Activated naive CD4-positive, alpha-beta T cell (primary cell): ENCODE measurements around the gene NEU3.
A peak's percentile ranks its signal among the peaks of the same experiment; 100 is the strongest.
"Not testable (repeated sequence)": the region's sequence is repeated elsewhere in the genome, so short reads cannot be mapped to it uniquely, and the experiment has no call there.

Experiments
- DNase-seq, 4 experiments: peaks; one replicate each; lab custom pipeline; 2025; lab: John Stamatoyannopoulos, UW

Gene NEU3, protein sequence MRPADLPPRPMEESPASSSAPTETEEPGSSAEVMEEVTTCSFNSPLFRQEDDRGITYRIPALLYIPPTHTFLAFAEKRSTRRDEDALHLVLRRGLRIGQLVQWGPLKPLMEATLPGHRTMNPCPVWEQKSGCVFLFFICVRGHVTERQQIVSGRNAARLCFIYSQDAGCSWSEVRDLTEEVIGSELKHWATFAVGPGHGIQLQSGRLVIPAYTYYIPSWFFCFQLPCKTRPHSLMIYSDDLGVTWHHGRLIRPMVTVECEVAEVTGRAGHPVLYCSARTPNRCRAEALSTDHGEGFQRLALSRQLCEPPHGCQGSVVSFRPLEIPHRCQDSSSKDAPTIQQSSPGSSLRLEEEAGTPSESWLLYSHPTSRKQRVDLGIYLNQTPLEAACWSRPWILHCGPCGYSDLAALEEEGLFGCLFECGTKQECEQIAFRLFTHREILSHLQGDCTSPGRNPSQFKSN

DNA sequence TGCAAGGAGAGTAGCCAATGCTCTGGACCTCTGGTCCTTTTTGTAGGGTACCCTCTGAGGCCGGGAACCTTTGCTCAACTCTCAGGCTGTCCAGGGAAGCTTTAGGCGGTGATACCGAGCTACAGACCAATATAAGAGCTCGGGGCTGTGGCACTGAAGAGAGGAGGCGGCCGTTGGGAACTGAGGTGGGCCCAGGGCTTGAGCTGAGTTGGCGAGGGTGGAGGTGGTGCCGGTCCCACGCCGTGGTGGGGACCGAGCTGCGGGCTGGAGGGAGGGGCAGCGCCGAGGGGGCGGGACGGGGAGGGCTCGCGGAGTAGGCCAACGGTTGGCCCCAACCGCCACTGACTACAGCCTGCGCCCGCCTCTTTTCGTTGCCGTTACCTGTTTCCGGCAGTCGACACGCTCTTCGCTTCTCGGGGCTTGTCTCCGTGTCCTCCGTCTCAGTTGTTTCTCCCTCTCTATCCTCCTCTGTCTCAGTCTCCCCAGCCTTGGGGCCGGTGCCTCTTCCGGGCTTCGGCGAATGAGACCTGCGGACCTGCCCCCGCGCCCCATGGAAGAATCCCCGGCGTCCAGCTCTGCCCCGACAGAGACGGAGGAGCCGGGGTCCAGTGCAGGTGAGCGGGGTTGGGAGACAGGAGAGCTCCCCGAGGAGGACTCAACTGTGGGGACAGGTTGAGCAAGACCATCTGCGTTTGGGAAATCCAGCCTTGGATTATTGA lies at the start of gene NEU3:
NEU3 (plus strand) TSS at position 393 of the 719 bp plus-strand sequence; CDS start at position 521, 128 bp downstream.
- peak; percentile 52 to 73 (median 62) for DNase-seq

DNA sequence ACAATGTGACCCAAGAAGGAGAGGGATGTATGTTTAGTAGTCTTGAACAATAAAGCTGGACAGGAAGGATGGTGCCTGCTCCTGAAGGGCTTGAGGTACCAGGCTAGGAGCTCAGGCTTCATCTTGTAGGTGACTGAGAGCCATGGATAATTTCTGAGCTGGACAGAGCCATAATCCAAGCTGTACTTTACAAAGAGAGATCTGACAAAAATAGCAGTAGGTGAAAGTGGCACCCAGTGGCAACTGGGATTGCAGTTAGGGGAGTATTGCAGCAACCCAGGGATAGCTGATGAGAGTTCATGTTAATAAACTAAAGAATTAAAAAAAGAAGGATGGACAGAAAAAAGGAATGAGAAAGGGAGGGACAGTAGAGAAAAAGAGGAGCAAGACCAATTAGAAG lies 47.2 kb upstream of the NEU3 start:
- DNase-seq: no peak

DNA sequence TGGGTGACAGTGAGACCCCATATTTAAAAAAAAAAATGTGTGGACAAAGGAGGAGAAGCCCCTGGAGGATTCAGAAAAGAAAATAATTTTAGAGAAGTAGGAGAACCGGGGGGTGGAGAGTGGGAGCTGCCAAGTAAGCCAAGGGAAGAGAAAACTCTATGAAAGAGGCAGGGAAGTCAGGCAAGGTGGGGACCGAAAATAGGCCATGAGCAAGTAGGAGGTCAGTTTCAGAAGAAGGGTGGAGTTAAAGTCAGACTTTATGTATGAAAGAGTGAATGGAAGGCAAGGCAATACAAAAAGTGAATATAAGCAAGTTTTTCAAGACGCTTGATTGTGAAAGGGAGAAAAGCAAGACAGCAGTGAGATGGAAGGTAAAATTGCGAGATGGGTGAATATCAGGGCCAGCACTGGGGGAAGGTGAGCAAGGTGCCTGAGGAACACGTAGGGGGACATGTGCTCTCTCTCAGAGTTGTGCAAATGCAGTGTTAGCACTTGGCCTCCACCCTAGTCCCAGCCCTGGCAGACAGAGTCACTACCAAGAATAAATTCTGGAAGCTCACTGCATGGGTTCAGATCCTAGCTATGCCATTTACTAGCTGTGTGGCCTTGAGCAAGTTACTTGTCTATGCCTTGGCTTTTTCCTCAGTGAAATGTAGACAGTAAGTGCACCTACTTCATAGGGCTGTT lies 46.5 kb upstream of the NEU3 start:
- DNase-seq: no peak

DNA sequence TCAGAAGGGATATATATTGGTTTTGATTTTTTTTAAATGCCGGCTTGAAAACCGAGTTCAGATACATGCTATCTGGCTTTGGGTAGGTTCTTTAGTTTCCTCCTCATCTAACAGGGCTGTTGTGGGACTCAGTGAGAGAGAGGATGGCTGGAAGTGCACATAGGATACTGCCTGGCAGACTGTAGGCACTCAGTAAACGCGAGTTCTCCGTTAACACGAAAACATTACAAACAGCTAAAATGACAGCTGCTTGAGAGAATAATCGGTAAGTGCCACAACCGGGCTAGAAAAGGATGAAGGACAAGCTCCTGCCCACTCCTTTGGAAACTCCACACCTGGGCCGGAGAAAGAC lies 40.2 kb upstream of the NEU3 start:
- DNase-seq: no peak

DNA sequence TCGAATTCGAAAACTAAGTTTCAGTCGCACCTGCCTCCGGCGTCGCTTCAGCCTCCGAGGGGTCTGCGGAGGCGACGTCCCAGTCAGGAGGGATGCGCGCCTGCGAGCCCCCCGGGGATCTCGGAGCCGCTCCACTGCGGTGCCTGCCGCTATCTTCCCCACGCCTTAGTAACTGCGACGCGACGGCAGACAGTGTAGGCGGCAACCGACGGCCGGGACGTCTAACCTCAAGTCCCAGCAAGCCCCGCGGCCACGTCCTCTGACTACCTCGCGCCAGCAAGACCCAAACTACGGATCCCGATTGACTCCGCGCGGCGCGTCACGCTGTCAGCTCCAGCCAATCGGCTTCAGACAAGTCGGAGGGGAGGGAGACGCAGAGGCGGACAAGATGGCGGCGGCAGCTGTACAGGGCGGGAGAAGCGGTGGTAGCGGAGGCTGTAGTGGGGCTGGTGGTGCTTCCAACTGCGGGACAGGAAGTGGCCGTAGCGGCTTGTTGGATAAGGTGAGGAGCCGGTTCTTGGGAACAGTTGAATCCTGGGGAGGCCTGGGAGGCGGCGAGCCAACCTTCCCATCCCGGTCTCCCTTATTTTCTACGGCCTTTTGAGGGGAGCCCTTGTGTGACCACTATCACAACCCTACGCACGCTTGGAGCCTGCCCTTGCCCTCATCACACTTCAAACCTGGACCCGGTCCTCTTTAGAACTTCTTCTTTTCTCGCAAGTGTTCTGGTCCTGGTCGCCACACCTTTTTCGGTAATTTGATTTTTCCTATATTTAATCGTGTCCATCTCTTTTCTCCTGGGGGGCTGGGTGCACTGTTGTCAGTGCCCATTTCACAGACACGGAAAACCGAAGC lies 39.6 kb upstream of the NEU3 start, which contains the start of the genes SPCS2 and XRRA1:
SPCS2 (plus strand) TSS at position 369 of the 855 bp plus-strand sequence; CDS start at position 389, 20 bp downstream.
XRRA1 (minus strand) TSS at position 194 of the 855 bp plus-strand sequence. CDS start 8,213 bp downstream, outside the sequence.
- peak; percentile 94 to 95 (median 94) for DNase-seq

DNA sequence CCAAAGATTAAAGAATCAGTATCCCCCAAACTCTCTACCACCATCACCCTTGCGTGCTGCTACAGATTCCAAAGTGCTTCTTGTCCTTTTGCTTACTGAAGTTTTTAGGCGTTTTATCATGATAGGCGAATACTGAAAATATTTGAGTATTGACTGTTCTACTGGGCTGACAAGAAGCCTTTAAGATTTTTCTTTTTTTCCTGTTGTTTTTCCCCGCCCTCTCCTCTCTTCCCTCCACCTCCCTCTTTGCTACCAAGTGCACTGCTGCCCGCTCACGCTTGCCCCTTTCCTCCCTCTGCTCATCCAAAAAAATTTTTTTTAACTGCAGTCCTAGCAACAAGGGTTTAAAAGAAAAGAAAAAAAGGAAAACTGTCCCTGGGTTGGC lies 39.0 kb upstream of the NEU3 start:
- no peak for DNase-seq

DNA sequence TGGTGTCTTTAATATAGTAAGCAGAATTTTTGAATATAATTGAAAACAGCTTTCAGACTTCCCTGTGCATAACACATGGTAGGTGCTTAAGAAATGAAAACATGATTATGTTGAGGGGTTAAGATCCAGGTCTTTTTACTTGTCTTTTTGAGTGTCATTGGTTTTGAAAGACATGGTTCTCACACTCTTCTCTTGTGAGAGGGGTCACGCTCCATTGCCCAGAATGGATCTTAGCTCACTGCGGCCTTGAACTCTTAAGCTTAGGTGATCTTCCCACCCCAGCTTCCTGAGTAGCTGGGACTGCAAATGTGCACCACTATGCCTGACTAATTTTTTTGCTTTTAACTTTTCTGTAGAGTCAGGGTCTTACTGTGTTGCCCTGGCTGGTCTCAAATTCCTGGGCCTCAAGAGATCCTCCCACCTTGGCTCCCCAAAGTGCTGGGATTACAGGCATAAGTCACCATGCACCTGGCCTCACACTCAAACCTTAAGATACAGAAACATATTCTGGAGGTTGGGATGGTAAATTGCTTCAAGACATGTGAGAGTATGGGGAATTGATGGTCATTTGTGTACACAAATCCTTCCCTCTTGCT lies 38.3 kb upstream of the NEU3 start:
- DNase-seq: no peak

DNA sequence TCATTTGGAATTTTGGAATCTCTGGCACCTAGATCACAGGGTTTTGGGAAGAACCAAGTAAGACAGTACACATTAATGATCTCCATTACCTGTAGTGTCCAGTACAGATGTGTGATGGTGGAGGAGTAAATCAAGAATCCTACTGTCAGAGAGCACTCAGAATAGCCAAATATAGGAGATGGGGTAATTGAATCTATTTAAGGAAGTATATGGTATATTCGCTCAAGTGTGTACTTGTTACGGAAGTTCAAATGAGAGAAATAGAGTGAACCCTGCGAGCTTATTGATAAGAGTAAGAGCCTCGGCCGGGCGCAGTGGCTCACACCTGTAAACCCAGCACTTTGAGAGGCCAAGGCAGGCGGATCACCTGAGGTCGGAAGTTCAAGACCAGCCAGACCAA lies 37.5 kb upstream of the NEU3 start:
- no peak for DNase-seq

DNA sequence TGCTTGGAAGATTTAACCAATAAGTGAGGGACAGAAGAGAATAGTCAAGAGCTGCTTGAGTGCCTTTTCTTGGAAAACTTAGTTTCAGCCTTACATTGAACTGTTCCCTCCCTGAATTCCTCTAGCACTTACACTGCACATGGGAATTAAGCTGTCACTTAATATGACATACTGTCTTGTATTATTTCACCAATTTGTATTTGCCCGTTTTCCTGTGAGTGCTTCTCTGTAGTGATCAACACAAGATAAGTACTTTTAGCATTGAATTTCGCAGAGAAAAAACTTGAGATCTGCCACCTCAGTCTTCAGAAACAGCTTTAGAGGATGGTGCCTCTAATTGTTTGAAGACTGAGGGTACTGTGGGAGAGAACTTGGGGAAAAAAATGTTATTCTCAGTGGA lies 36.0 kb upstream of the NEU3 start:
- DNase-seq: no peak

DNA sequence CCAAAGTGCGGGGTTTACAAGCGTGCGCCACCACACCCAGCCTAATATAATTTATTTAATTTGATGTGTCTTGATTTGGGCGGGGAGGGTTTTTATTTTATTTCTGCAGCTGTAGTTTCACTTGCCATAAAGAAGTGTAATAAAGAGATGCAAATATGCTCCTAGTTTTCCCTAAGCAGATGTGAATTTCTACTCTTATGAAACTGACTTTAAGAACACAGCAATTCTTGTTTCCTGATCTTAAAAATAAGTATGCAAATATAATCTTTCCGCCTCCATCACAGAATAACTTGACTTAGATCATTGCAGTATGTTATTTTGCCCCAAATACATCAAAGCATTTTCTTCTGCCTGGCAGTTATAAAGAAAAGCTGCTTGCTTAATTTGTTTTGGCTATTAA lies 35.3 kb upstream of the NEU3 start:
- DNase-seq: no peak

DNA sequence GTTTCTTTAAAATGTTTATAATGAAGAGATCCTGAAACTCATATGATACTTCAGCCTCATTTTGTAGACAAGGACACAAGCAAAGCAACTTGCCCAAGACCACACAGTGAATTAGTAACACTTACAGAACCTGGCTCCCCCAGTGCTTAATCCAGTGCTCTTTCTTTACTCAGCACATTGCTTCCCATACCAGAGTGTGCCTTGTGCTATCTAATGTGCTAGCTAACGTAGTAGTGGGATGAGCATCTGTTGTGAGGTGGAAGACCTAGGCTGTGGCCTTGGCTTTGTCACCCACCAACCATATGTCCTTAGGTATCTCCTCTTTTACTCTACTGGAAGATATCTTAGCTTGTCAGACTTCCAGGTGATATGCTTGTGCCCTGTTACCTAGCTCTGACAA lies 34.5 kb upstream of the NEU3 start:
- no peak for DNase-seq

DNA sequence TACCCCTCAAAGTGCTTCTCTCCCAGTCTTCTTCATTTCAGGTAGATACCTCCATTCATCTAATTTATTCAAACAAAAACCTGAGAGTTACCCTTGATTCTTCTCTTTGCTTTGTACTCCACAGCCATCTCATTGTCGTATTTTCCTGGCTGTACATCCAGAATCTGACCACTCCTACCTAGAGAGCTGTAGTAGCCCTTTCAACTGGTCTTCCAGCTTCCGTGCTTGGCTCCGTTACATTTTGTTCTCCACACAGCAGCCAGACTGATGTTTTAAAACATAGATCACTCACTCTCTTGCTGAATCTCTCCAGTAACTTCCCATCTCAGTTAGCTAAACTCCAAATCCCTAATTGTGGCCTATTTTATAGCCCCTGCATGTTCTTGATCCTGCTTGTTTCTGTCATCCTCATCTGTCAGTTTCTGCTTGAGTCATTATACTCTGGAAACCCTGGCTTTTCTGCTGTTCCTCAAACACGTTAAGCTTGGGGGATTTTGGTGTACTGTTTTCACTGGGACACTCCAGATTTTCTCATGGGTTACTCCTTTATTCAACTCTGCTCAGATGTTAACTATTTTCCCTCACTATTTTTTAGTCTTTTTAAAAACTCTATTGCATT lies 32.2 kb upstream of the NEU3 start:
- DNase-seq: no peak

DNA sequence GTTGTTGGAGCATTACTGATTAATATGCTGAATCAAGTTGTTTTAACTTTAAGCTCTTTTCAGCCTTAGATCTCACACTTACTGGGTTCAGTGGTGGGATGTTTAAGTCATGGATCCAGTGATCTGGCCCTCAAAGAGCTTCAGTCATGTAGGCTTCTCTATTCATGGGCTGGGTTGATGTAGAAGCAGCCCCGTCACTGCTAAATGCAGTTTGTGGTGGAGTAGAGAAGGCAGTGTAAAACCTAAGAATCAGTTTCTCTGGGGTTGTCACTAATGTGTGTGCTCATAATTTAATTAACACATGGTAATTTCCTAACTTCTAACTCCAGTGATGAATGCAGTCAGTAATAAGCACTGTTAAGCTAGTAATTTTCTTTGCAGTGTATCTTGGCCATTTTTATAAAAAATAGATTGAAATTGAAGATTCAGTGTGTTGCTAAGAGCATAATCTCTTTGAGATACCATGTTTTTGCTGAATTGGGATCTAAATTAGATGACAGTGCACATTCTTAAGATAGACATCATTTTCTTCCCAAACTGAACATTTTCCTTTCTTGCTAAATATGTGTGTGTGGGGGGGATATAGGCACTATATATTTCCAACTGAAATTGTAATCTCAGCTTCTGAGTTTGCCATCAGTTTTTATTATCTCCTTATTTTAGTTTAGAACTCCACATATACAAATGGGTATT lies 30.6 kb upstream of the NEU3 start:
- DNase-seq: no peak

DNA sequence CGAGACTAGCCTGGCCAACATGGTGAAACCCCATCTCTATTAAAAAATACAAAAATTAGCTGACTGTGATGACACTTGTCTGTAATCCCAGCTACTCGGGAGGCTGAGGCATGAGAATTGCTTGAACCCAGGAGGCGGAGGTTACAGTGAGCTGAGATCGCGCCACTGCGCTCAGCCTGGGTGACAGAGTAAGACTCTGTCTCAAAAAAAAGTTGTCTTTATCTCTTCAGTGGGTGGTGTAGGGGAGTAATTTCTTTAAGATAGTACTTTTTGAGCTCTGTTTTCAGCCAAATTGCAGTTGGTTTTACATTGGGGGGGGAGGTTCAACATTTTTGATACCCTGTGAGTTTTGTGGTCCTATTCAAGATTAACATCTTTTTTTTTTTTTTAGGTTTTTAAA lies 28.6 kb upstream of the NEU3 start:
- not testable (repeated sequence) for DNase-seq

DNA sequence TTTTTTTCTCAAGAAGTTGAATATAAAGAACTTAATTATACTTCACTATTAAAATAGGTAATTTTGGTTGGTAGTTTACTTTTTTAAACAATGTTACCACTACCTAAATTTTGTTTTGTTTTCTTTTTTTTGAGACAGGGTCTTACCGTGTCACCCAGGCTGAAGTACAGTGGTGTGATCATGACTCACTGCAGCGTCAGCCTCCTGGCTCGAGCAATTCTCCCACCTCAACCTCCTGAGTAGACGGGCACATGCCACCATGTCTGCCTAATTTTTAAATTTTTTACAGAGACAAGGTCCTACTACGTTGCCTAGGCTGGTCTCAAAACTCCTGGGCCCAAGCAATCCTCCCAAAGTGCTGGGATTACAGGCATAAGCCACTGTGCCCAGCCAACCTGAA lies 22.1 kb upstream of the NEU3 start:
- no peak for DNase-seq

DNA sequence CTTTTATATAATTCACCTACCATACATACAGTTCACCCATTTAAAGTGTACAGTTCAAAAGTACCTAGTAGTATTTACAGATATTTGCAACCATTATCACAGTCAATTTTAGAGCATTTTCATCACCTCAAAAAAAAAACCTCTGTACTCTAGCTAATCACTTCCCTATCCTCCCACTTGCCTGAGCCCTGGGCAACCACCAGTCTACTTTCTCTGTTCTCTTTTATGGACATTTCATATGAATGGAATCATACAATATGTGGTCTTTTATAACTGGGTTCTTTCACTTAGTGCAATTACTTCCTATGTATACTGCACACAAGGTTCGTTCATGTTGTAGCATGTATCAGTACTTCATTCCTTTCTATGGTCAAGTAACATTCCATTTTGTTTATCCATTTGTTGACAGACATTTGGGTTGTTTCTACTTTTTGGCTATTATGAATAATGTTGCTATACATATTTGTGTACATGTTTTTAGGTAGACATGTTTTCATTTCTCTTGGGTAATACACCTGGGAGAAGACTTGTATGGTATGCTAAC lies 17.8 kb upstream of the NEU3 start:
- no peak for DNase-seq

DNA sequence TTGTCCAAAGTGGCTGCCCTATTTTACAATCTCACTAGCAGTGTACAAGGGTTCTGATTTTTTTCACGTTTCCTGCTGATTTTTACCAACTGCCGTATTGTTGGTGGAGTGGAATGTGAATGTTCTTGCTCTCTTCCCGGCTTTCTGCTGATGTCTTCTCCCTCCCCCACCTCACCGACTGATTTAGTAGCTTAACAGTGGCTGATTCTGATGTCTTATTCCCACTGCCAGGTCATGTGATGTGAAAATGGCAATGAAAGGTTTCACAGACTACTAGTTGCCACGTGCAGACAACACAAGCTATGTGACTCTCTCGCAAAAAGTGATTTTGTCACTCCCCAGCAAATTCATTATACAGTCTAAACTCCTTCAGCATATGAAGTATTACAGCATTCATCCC lies 17.3 kb upstream of the NEU3 start:
- DNase-seq: no peak

DNA sequence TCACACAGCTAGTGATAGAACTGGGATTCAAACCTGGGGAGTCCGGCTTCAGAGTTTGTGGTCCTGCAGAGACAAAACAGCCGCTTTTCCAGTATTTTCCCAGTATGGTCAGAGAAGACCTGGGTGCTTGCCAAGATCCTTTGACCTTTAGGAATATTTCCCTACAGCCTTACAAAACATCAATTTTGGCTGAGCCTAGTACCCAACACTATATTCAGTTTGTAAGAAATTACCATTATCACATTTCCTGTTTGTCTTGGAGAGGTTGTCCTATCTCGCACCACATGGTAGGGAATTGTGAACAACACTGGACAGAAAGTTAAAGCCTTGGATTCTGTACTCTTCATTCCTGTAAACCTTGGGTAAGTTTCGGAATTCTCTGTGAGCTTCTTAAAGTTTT lies 10.7 kb upstream of the NEU3 start:
- DNase-seq: no peak

DNA sequence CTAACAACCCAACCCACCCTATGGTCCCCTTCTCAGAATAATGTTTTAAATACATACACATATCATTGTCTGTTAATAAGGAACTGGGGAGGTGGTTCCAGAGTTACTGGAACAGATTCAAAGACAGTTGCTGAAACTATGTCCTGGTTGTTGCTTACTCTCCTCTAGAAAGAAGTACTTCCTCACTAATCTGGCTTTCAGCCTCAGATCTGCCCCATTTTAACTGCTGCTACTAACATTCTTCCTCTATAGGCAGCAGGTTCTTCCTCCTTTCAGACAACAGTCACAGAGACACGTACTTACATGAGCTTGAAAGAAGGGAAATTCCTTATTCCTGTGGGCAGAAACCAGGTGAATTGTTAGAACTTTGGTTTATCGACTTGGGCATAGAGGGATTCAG lies 8.1 kb upstream of the NEU3 start:
- no peak for DNase-seq

DNA sequence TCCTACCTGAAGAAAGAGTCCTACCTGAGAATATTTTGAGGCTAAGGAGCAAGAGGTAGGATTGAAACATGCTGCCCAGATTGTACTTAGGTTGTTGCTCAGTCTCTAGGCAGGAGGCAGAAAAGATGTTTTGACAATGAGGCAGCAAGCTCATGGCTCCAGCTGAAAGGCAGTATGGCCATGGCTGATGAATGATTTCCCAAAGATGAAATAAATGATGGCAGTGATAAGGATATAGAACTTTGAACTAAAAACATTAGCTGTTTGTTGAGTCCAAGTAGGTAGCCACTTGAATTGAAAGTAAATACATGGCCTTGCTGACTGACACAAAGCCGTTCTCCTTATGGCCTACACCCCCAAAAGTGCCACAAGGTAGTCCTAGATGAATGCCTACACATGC lies 6.8 kb upstream of the NEU3 start:
- no peak for DNase-seq
